ENCODE measurements around the gene SCAF4. TPM values are rescaled to one million over a fixed set of nuclear protein-coding genes. Genes with fewer than 3 reads are reported as not detected.
A peak's percentile ranks its signal among the peaks of the same experiment; 100 is the strongest.

SCAF4 gene
- total and polyA plus RNA-seq, 9 of the 15 experiments (the other 6 are each of a cell fraction or from before 2014, with no cell fraction given) = 2.3 to 55.7 (median 17.2) TPM

- TF ChIP-seq AFF1 (IDR thresholded peaks at IDR 0.05; ENCODE audit: low read depth in 1 of 2, partially characterized antibody in 2 of 2) (peak in 1 of 2 experiments; percentile 30), RAD51 (IDR thresholded peaks at IDR 0.05; ENCODE audit: borderline replicate concordance, low read depth) (peak; percentile 28; the same call in 1 of the 2 replicates), NBN (IDR thresholded peaks at IDR 0.05; ENCODE audit: low read depth) (peak; percentile 52; the same call in 1 of the 2 replicates), SMAD2 (IDR thresholded peaks at IDR 0.05; ENCODE audit: low read depth, low read length) (no peak), ZNF561 (CRISPR knock-in tag; conservative IDR thresholded peaks at IDR 0.05) (no peak), ZNF57 (CRISPR knock-in tag; IDR thresholded peaks at IDR 0.05) (no peak), RUNX1 (IDR thresholded peaks at IDR 0.05; ENCODE audit: low read depth) (no peak), GMEB1 (CRISPR knock-in tag; IDR thresholded peaks at IDR 0.05) (no peak), TSC22D4 (tag; IDR thresholded peaks at IDR 0.05) (no peak), MCM2 (IDR thresholded peaks at IDR 0.05; ENCODE audit: low read depth) (no peak), PHB2 (IDR thresholded peaks at IDR 0.05; ENCODE audit: low read depth) (no peak)
- TF ChIP-seq, protein P1, sequence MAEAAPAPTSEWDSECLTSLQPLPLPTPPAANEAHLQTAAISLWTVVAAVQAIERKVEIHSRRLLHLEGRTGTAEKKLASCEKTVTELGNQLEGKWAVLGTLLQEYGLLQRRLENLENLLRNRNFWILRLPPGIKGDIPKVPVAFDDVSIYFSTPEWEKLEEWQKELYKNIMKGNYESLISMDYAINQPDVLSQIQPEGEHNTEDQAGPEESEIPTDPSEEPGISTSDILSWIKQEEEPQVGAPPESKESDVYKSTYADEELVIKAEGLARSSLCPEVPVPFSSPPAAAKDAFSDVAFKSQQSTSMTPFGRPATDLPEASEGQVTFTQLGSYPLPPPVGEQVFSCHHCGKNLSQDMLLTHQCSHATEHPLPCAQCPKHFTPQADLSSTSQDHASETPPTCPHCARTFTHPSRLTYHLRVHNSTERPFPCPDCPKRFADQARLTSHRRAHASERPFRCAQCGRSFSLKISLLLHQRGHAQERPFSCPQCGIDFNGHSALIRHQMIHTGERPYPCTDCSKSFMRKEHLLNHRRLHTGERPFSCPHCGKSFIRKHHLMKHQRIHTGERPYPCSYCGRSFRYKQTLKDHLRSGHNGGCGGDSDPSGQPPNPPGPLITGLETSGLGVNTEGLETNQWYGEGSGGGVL (CRISPR knock-in tag; IDR thresholded peaks at IDR 0.05) = no peak
Measured at GRCh38 chr21:31713973-31714740, 17.8 kb downstream of the SCAF4 start (continued).

Data from K562 (cell line).